Ishikawa (cell line): Measurements from ENCODE around the gene ESYT2.

Experiments
- CEBPB ChIP-seq: IDR thresholded peaks from 2 replicates; pipeline ENCODE4 v1.6.1; 2012
- CREB1 ChIP-seq: IDR thresholded peaks from 2 replicates; pipeline ENCODE4 v1.6.1; 2012; ENCODE audit warnings: low read depth
- EP300 ChIP-seq: IDR thresholded peaks from 2 replicates; pipeline ENCODE4 v1.6.1; 2012; ENCODE audit warnings: borderline replicate concordance
- NFIC ChIP-seq: IDR thresholded peaks from 2 replicates; pipeline ENCODE4 v1.6.1; 2012
- RAD21 ChIP-seq: IDR thresholded peaks from 2 replicates; pipeline ENCODE4 v1.6.1; 2012; ENCODE audit warnings: low read depth
- REST ChIP-seq: IDR thresholded peaks from 2 replicates; pipeline ENCODE4 v1.6.1; 2012; ENCODE audit warnings: low read depth, mild to moderate bottlenecking
- YY1 ChIP-seq: IDR thresholded peaks from 2 replicates; pipeline ENCODE4 v1.6.1; 2012; ENCODE audit warnings: low read depth
- ZBTB7A ChIP-seq: IDR thresholded peaks from 2 replicates; pipeline ENCODE4 v1.6.1; 2012; ENCODE audit warnings: low read depth
- TF ChIP-seq, protein P1 (sequence below): IDR thresholded peaks from 2 replicates; pipeline ENCODE4 v1.6.1; 2012

- no peak for TF ChIP-seq CEBPB
- no peak for TF ChIP-seq ZBTB7A
- TF ChIP-seq REST: no peak
- no peak for TF ChIP-seq YY1
- no peak for TF ChIP-seq RAD21
- no peak for TF ChIP-seq EP300
- TF ChIP-seq, protein P1, sequence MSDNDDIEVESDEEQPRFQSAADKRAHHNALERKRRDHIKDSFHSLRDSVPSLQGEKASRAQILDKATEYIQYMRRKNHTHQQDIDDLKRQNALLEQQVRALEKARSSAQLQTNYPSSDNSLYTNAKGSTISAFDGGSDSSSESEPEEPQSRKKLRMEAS: no peak
- TF ChIP-seq NFIC: no peak
- TF ChIP-seq CREB1: no peak
Observed at GRCh38 chr7:158725506-158725800, 103.9 kb downstream of the ESYT2 start.
